ENCODE results near the gene CYP2J2.

DNA sequence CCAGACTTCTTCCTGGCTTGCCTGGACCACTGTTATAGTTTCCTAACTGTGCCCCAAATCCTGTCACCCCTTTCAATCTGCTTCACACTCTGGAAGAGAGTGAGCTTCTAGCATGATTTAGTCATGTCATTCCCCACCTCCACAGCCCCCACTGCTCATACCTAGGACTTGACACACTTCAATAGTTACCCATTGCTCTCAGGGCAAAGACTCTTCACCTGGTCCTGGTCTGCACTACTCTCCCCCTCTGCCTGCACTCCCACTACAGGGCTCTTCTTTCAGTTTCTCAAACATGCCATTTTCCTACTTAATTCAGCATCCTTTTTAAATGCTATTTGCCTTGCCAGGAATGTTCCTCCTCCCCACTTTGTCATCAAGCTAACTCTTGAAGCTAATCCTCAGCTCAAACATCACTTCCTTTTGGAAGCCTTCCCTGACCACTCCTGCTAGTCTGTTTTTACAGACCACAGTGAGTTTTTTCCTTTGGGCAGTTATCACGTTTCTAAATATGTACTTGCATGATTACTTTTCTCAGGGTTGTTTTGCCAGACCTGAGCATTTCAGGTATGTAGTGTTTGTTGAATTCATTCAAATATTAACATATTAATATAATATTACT lies 24.7 kb downstream of the CYP2J2 start:
- TF ChIP-seq, protein P1, sequence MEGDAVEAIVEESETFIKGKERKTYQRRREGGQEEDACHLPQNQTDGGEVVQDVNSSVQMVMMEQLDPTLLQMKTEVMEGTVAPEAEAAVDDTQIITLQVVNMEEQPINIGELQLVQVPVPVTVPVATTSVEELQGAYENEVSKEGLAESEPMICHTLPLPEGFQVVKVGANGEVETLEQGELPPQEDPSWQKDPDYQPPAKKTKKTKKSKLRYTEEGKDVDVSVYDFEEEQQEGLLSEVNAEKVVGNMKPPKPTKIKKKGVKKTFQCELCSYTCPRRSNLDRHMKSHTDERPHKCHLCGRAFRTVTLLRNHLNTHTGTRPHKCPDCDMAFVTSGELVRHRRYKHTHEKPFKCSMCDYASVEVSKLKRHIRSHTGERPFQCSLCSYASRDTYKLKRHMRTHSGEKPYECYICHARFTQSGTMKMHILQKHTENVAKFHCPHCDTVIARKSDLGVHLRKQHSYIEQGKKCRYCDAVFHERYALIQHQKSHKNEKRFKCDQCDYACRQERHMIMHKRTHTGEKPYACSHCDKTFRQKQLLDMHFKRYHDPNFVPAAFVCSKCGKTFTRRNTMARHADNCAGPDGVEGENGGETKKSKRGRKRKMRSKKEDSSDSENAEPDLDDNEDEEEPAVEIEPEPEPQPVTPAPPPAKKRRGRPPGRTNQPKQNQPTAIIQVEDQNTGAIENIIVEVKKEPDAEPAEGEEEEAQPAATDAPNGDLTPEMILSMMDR (IDR thresholded peaks at IDR 0.05): no peak
- no peak for TF ChIP-seq EZH2 (IDR thresholded peaks at IDR 0.05)
- no peak for TF ChIP-seq EZH2phosphoT487 (IDR thresholded peaks at IDR 0.05)
